GM19455 (cell line): ENCODE results near the gene PDZK1IP1.
"Not testable (repeated sequence)": the region's sequence is repeated elsewhere in the genome, so short reads cannot be mapped to it uniquely, and the experiment has no call there.

Source experiments
- ATAC-seq: cut with Tn5 transposase; IDR thresholded peaks from one replicate; pipeline ENCODE4 v1.9.1; 2021; ENCODE audit not compliant: unreplicated experiment

The PDZK1IP1 gene

GRCh38 chr1:47140358-47140757, 49.5 kb downstream of the PDZK1IP1 start:
- not testable (repeated sequence) for ATAC-seq

- ATAC-seq: no peak
These were observed 51.8 kb downstream of the PDZK1IP1 start for GRCh38 chr1:47137925-47138615.

GRCh38 chr1:47137198-47137597, 52.6 kb downstream of the PDZK1IP1 start, which contains the start of gene CYP4A22:
CYP4A22 (plus strand) TSS chr1:47137441; CDS start chr1:47137486, 45 bp downstream.
- ATAC-seq: no peak
